DND-41 (cell line): ENCODE measurements around the gene KLHL24.

Experiments used
- ATAC-seq: fragments of 200-7000 bp; cut with Tn5 transposase; 3 replicates; pipeline ENCODE4 v1.9.1; 2021; ENCODE audit warnings: low read depth; ENCODE audit not compliant: insufficient read depth
- DNase-seq: peaks from one replicate; pipeline ENCODE4 v3.0.0-alpha.2; 2020
- H2AFZ ChIP-seq: 2 replicates; pipeline ENCODE4 v1.6.0; 2012; ENCODE audit warnings: low read depth, low read length
- H3K27ac ChIP-seq: 2 replicates; pipeline ENCODE4 v1.5.1; 2012; ENCODE audit warnings: low read length, inconsistent platforms
- H3K27me3 ChIP-seq: fragments of 200-600 bp; sonication (generic); 2 replicates; pipeline ENCODE4 v1.6.0; 2012; ENCODE audit warnings: low read length, mild to moderate bottlenecking, inconsistent platforms; ENCODE audit not compliant: insufficient read depth, poor library complexity
- H3K36me3 ChIP-seq: 2 replicates; pipeline ENCODE4 v1.5.1; 2012; ENCODE audit warnings: low read length, inconsistent platforms; ENCODE audit not compliant: insufficient read depth
- H3K4me1 ChIP-seq: 2 replicates; pipeline ENCODE4 v1.5.1; 2012; ENCODE audit warnings: mild to moderate bottlenecking, low read length; ENCODE audit not compliant: insufficient read depth
- H3K4me2 ChIP-seq: 2 replicates; pipeline ENCODE4 v1.6.0; 2012; ENCODE audit warnings: mild to moderate bottlenecking, moderate library complexity, low read length, inconsistent platforms; ENCODE audit not compliant: insufficient read depth
- H3K4me3 ChIP-seq, 2 experiments: fragments of 200-600 bp in 1 of 2; shearing (Covaris generic) in 1 of 2; 2 replicates each; pipeline ENCODE4 v1.5.1; 2012 to 2016; ENCODE audit warnings: inconsistent platforms in 2 of 2, low read length in 2 of 2, mild to moderate bottlenecking in 2 of 2, low read depth in 1 of 2, moderate library complexity in 1 of 2
- H3K79me2 ChIP-seq: 2 replicates; pipeline ENCODE4 v1.6.0; 2012; ENCODE audit warnings: low read length, inconsistent platforms; ENCODE audit not compliant: insufficient read depth
- H3K9ac ChIP-seq: 2 replicates; pipeline ENCODE4 v1.6.0; 2012; ENCODE audit warnings: low read depth, mild to moderate bottlenecking, inconsistent platforms, low read length, moderate library complexity
- H3K9me3 ChIP-seq: 2 replicates; pipeline ENCODE4 v1.5.1; 2012; ENCODE audit warnings: low read length, moderate library complexity, mild to moderate bottlenecking, inconsistent platforms; ENCODE audit not compliant: insufficient read depth, severe bottlenecking
- H4K20me1 ChIP-seq: 2 replicates; pipeline ENCODE4 v1.6.0; 2012; ENCODE audit warnings: low read length; ENCODE audit not compliant: insufficient read depth
- CTCF ChIP-seq: IDR thresholded peaks from 2 replicates; pipeline ENCODE4 v1.5.1; 2012; ENCODE audit warnings: borderline replicate concordance, low read length, moderate library complexity, mild to moderate bottlenecking; ENCODE audit not compliant: poor library complexity, severe bottlenecking; ENCODE audit errors: extremely low read depth
- EZH2 ChIP-seq: IDR thresholded peaks from 3 replicates; pipeline ENCODE4 v1.6.1; 2012; ENCODE audit warnings: borderline replicate concordance, low read depth, mild to moderate bottlenecking, moderate library complexity, low read length, inconsistent platforms; ENCODE audit not compliant: severe bottlenecking

Gene KLHL24

GRCh38 chr3:183641882-183642281 is 6.5 kb downstream of the KLHL24 start:
- Histone ChIP-seq H3K4me2 (no peak overlapping the region), H3K27me3 (no peaks in the 10 kb centered on the region), H2AFZ (no peak overlapping the region)

GRCh38 chr3:183644244-183644643 is 8.8 kb downstream of the KLHL24 start:
- no peak for ATAC-seq
- Histone ChIP-seq H2AFZ (no peak overlapping the region), H3K4me2 (no peak overlapping the region)

More at GRCh38 chr3:183641882-183642281, 6.5 kb downstream of the KLHL24 start:
- DNase-seq (no peak), ATAC-seq (no peak)
- TF ChIP-seq EZH2 (no peak), CTCF (no peak)
- Histone ChIP-seq H3K36me3 (peaks cover 12% of the 10 kb centered on the region), H4K20me1 (no peaks in the 10 kb centered on the region; the same call in 1 of the 2 replicates), H3K27ac (no peak overlapping the region), H3K79me2 (peaks cover 52% of the 10 kb centered on the region), H3K4me3 (no peak overlapping the region), H3K4me1 (peaks cover 11% of the 10 kb centered on the region), H3K9ac (no peak overlapping the region), H3K9me3 (peaks cover 3% of the 10 kb centered on the region)

GRCh38 chr3:183645254-183645653 is 9.8 kb downstream of the KLHL24 start:
- TF ChIP-seq CTCF (no peak), EZH2 (no peak)
- no peak for ATAC-seq
- H3K27me3 ChIP-seq = no peaks in the 10 kb centered on the region

More at GRCh38 chr3:183644244-183644643, 8.8 kb downstream of the KLHL24 start:
- TF ChIP-seq EZH2 (no peak), CTCF (no peak)
- Histone ChIP-seq H3K4me3 (no peak overlapping the region), H3K4me1 (no peaks in the 10 kb centered on the region), H3K27ac (no peak overlapping the region), H4K20me1 (no peaks in the 10 kb centered on the region), H3K36me3 (peaks cover 14% of the 10 kb centered on the region), H3K9ac (no peak overlapping the region), H3K9me3 (peaks cover 3% of the 10 kb centered on the region), H3K79me2 (peaks cover 30% of the 10 kb centered on the region), H3K27me3 (no peaks in the 10 kb centered on the region)
- DNase-seq = no peak

GRCh38 chr3:183650554-183650953 is 15.1 kb downstream of the KLHL24 start:
- no peaks in the 10 kb centered on the region for H4K20me1 ChIP-seq
- peaks cover 59% of the 10 kb centered on the region for H3K36me3 ChIP-seq
- ATAC-seq = no peak
- no peaks in the 10 kb centered on the region for H3K27me3 ChIP-seq
- DNase-seq = no peak
- no peak overlapping the region for H3K4me3 ChIP-seq
- H3K4me2 ChIP-seq = no peak overlapping the region
- peaks cover 46% of the 10 kb centered on the region for H3K9me3 ChIP-seq
- H3K27ac ChIP-seq = no peak overlapping the region
- H2AFZ ChIP-seq = no peak overlapping the region
- TF ChIP-seq CTCF (no peak), EZH2 (no peak)
- no peak overlapping the region for H3K9ac ChIP-seq
- no peaks in the 10 kb centered on the region for H3K4me1 ChIP-seq
- H3K79me2 ChIP-seq = peaks cover 7% of the 10 kb centered on the region

More at GRCh38 chr3:183645254-183645653, 9.8 kb downstream of the KLHL24 start:
- Histone ChIP-seq H3K4me2 (no peak overlapping the region), H2AFZ (no peak overlapping the region), H3K4me3 (no peak overlapping the region), H3K9me3 (peaks cover 3% of the 10 kb centered on the region), H3K36me3 (peaks cover 22% of the 10 kb centered on the region), H3K9ac (no peak overlapping the region), H3K27ac (no peak overlapping the region), H4K20me1 (no peaks in the 10 kb centered on the region), H3K79me2 (peaks cover 22% of the 10 kb centered on the region), H3K4me1 (no peaks in the 10 kb centered on the region)
- DNase-seq = no peak
